Psoas muscle (tissue), 8 donors: ENCODE data around the gene S100A6. TPM values are rescaled to one million over a fixed set of nuclear protein-coding genes. Genes with fewer than 3 reads are reported as not detected.

Source experiments
- ATAC-seq, 4 donors: fragments of 200-7000 bp; cut with Tn5 transposase; one replicate each; pipeline ENCODE4 v1.9.1; 2020; ENCODE audit warnings: moderate library complexity in 3 of 4, mild to moderate bottlenecking in 2 of 4
- DNase-seq, 2 donors: peaks; one replicate each; pipeline ENCODE4 v3.0.0-alpha.2; 2020
- H3K27ac ChIP-seq: fragments of 200-600 bp; one replicate; pipeline ENCODE4 v1.8.0; 2022
- H3K27me3 ChIP-seq, 3 donors: fragments of 200-600 bp in 1 of 3; one replicate each; pipeline versions ENCODE4 v1.6.1 to v1.8.0; 2013 to 2022; ENCODE audit warnings: low read length in 2 of 3, mild to moderate bottlenecking in 2 of 3, moderate library complexity in 1 of 3; ENCODE audit not compliant: insufficient read depth in 3 of 3
- H3K36me3 ChIP-seq, 2 donors: fragments of 200-600 bp in 1 of 2; one replicate each; pipeline versions ENCODE4 v1.6.1 to v1.8.0; 2013 to 2022; ENCODE audit warnings: low read depth in 1 of 2, mild to moderate bottlenecking in 1 of 2, moderate library complexity in 1 of 2; ENCODE audit not compliant: insufficient read depth in 1 of 2
- H3K4me1 ChIP-seq: fragments of 200-600 bp; one replicate; pipeline ENCODE4 v1.8.0; 2022
- H3K4me3 ChIP-seq: fragments of 200-600 bp; one replicate; pipeline ENCODE4 v1.8.0; 2022; ENCODE audit warnings: mild to moderate bottlenecking
- H3K9me3 ChIP-seq: fragments of 200-600 bp; one replicate; pipeline ENCODE4 v1.8.0; 2022
- CTCF ChIP-seq: fragments of 200-600 bp; IDR thresholded peaks from one replicate; pipeline ENCODE4 v1.8.0; 2022; ENCODE audit warnings: antibody characterized with exemption
- WGBS, 3 donors: extraction: QIAGEN DNeasy Blood & Tissue Kit; methylation state at CpG; one replicate each; pipeline versions ENCODE4 v1.1.6 to v1.1.7; 2013; 5-methylcytosine and 5-hydroxymethylcytosine counted together
- intact Hi-C, 2 donors: fragments of 100-400 bp; cut with DNase I; formaldehyde crosslinking; loops; one replicate each; pipeline versions ENCODE4 v1.11.0 to v1.14.2; 2022
- polyA plus RNA-seq, 3 donors: library from polyadenylated mRNA; stranded (reverse); fragments of 200-250 nt; gene quantifications; one replicate each; pipeline ENCODE4 v1.2.3, GENCODE V29; 2013
- total RNA-seq, 4 donors: library from RNA; stranded (reverse); fragmentation: NEBNext Ultra II Directional in 2 of 4; extraction: Animal tissue kit (Norgen Biotek cat#: 25700) in 2 of 4; gene quantifications; one replicate each; pipeline versions ENCODE4 v1.2.1 to v1.2.4, GENCODE V29; 2021 to 2023
- donor health status: healthy with polysubstance abuse.
- donor health status: DM: no; HTN: no; CAD: no; lungs with moderate emphysema.
- donor health status: Bipolar disorder and iron deficiency.
- donor health status: healthy.
- donor health status: DM: yes; HTN: yes; CAD: no.
- donor health status: DM: no; HTN: no; CAD: no.
- donor health status: DM: no; HTN: no; CAD: no.
- donor health status: DM: yes; HTN: yes; CAD: no.

The S100A6 gene
- total and polyA plus RNA-seq, 7 donors = 78.5 to 506 (median 295) TPM

- peaks cover 0 to 4% (median 0%) of the 10 kb centered on the region in 3 donors for H3K27me3 ChIP-seq
- H3K4me1 ChIP-seq = peaks cover 15% of the 10 kb centered on the region
- no peaks in the 10 kb centered on the region for H3K9me3 ChIP-seq
- H3K27ac ChIP-seq = no peak overlapping the region
- no peaks in the 10 kb centered on the region for H3K36me3 ChIP-seq
- no peak for DNase-seq
- TF ChIP-seq CTCF = no peak
- WGBS, 3 donors = 52 to 62% (median 55%) methylated on average over 2 of the region's 2 CpGs
- no peak overlapping the region for H3K4me3 ChIP-seq
- intact Hi-C loops = no loop called here
- ATAC-seq = no peak
Observed at GRCh38 chr1:153485863-153486262, 49.9 kb downstream of the S100A6 start.

Other genes starting within 250 kb of the S100A6 start
- gene PGLYRP3, start 223.0 kb downstream of the S100A6 start, total RNA-seq = not detected
- not detected for gene PGLYRP3, start 223.0 kb downstream of the S100A6 start, polyA plus RNA-seq
- gene PGLYRP4, start 187.2 kb downstream of the S100A6 start, total RNA-seq = not detected
- not detected for gene PGLYRP4, start 187.2 kb downstream of the S100A6 start, polyA plus RNA-seq
- gene S100A9, start 178.1 kb downstream of the S100A6 start, total RNA-seq = 10 to 100 TPM; 26.4 to 60.3 (median 52.2) TPM
- gene S100A9, start 178.1 kb downstream of the S100A6 start, polyA plus RNA-seq = 100 to 1,000 TPM in 1 of 3 donors, 10 to 100 TPM in 2; 38.8 to 111 (median 46.1) TPM
- gene S100A12, start 160.4 kb downstream of the S100A6 start, total RNA-seq = 1 to 10 TPM; 1.2 to 2.8 (median 1.8) TPM
- 1 to 10 TPM in 2 of 3 donors, under 1 TPM in 1; 0.40 to 3.5 (median 1.0) TPM for gene S100A12, start 160.4 kb downstream of the S100A6 start, polyA plus RNA-seq
- gene S100A8, start 144.9 kb downstream of the S100A6 start, total RNA-seq = 10 to 100 TPM; 26.0 to 57.0 (median 33.5) TPM
- 10 to 100 TPM; 16.8 to 30.6 (median 25.2) TPM for gene S100A8, start 144.9 kb downstream of the S100A6 start, polyA plus RNA-seq
- not detected for gene S100A7A, start 119.5 kb downstream of the S100A6 start, total RNA-seq
- gene S100A7A, start 119.5 kb downstream of the S100A6 start, polyA plus RNA-seq = not detected
- gene S100A7, start 75.3 kb downstream of the S100A6 start, total RNA-seq = under 1 TPM in 1 of 4 donors, not detected in 3; 0.60 TPM
- gene S100A7, start 75.3 kb downstream of the S100A6 start, polyA plus RNA-seq = not detected
- not detected for gene S100A5, start 4.9 kb upstream of the S100A6 start, total RNA-seq
- not detected for gene S100A5, start 4.9 kb upstream of the S100A6 start, polyA plus RNA-seq
- gene S100A4, start 9.8 kb upstream of the S100A6 start, total RNA-seq = 10 to 100 TPM; 27.0 to 54.7 (median 47.3) TPM
- gene S100A4, start 9.8 kb upstream of the S100A6 start, polyA plus RNA-seq = 100 to 1,000 TPM in 1 of 3 donors, 10 to 100 TPM in 2; 75.2 to 155 (median 83.6) TPM
- 1 to 10 TPM in 2 of 4 donors, under 1 TPM in 2; 0.34 to 5.5 (median 0.86) TPM for gene S100A3, start 13.3 kb upstream of the S100A6 start, total RNA-seq
- gene S100A3, start 13.3 kb upstream of the S100A6 start, polyA plus RNA-seq = 1 to 10 TPM in 2 of 3 donors, under 1 TPM in 1; 0.77 to 6.6 (median 3.4) TPM
- 1 to 10 TPM in 3 of 4 donors, under 1 TPM in 1; 0.86 to 10.0 (median 1.1) TPM for gene S100A2, start 29.9 kb upstream of the S100A6 start, total RNA-seq
- 10 to 100 TPM in 1 of 3 donors, 1 to 10 TPM in 2; 1.1 to 15.4 (median 2.1) TPM for gene S100A2, start 29.9 kb upstream of the S100A6 start, polyA plus RNA-seq
- gene S100A16, start 77.1 kb upstream of the S100A6 start, total RNA-seq = 10 to 100 TPM; 23.3 to 57.2 (median 38.3) TPM
- gene S100A16, start 77.1 kb upstream of the S100A6 start, polyA plus RNA-seq = 100 to 1,000 TPM in 1 of 3 donors, 10 to 100 TPM in 2; 23.5 to 251 (median 38.1) TPM
- under 1 TPM in 1 of 4 donors, not detected in 3; 0.22 TPM for gene S100A14, start 80.3 kb upstream of the S100A6 start, total RNA-seq
- under 1 TPM; 0.38 to 0.48 (median 0.39) TPM for gene S100A14, start 80.3 kb upstream of the S100A6 start, polyA plus RNA-seq
- gene S100A13, start 91.5 kb upstream of the S100A6 start, total RNA-seq = 100 to 1,000 TPM in 2 of 4 donors, 10 to 100 TPM in 2; 72.4 to 199 (median 106) TPM
- gene S100A13, start 91.5 kb upstream of the S100A6 start, polyA plus RNA-seq = 100 to 1,000 TPM in 2 of 3 donors, 10 to 100 TPM in 1; 79.6 to 159 (median 133) TPM
- gene S100A1, start 92.4 kb upstream of the S100A6 start, total RNA-seq = 1,000 to 10,000 TPM in 3 of 4 donors, 100 to 1,000 TPM in 1; 785 to 1,205 (median 1,028) TPM
- gene S100A1, start 92.4 kb upstream of the S100A6 start, polyA plus RNA-seq = 1,000 to 10,000 TPM in 1 of 3 donors, 100 to 1,000 TPM in 2; 370 to 1,423 (median 918) TPM
- gene CHTOP, start 98.1 kb upstream of the S100A6 start, total RNA-seq = 10 to 100 TPM; 71.1 to 87.7 (median 80.2) TPM
- gene CHTOP, start 98.1 kb upstream of the S100A6 start, polyA plus RNA-seq = 100 to 1,000 TPM in 2 of 3 donors, 10 to 100 TPM in 1; 88.3 to 122 (median 111) TPM
- gene SNAPIN, start 122.7 kb upstream of the S100A6 start, total RNA-seq = 10 to 100 TPM; 53.9 to 72.0 (median 58.5) TPM
- 100 to 1,000 TPM in 1 of 3 donors, 10 to 100 TPM in 2; 51.7 to 102 (median 60.4) TPM for gene SNAPIN, start 122.7 kb upstream of the S100A6 start, polyA plus RNA-seq
- 100 to 1,000 TPM in 1 of 4 donors, 10 to 100 TPM in 3; 71.7 to 102 (median 98.2) TPM for gene ILF2, start 135.0 kb upstream of the S100A6 start, total RNA-seq
- 100 to 1,000 TPM in 2 of 3 donors, 10 to 100 TPM in 1; 82.4 to 158 (median 142) TPM for gene ILF2, start 135.0 kb upstream of the S100A6 start, polyA plus RNA-seq
- 10 to 100 TPM in 2 of 4 donors, 1 to 10 TPM in 2; 7.0 to 11.1 (median 8.7) TPM for gene NPR1, start 142.7 kb upstream of the S100A6 start, total RNA-seq
- 10 to 100 TPM in 1 of 3 donors, 1 to 10 TPM in 2; 4.5 to 10.4 (median 8.5) TPM for gene NPR1, start 142.7 kb upstream of the S100A6 start, polyA plus RNA-seq
- gene INTS3, start 192.1 kb upstream of the S100A6 start, total RNA-seq = 10 to 100 TPM; 17.8 to 29.0 (median 22.8) TPM
- 10 to 100 TPM; 11.3 to 24.3 (median 15.8) TPM for gene INTS3, start 192.1 kb upstream of the S100A6 start, polyA plus RNA-seq
- gene SLC27A3, start 239.4 kb upstream of the S100A6 start, total RNA-seq = 1 to 10 TPM; 3.5 to 7.5 (median 5.8) TPM
- gene SLC27A3, start 239.4 kb upstream of the S100A6 start, polyA plus RNA-seq = 10 to 100 TPM in 1 of 3 donors, 1 to 10 TPM in 2; 4.6 to 15.6 (median 5.2) TPM